Measurements from ENCODE around the gene RSRC1.

DNA sequence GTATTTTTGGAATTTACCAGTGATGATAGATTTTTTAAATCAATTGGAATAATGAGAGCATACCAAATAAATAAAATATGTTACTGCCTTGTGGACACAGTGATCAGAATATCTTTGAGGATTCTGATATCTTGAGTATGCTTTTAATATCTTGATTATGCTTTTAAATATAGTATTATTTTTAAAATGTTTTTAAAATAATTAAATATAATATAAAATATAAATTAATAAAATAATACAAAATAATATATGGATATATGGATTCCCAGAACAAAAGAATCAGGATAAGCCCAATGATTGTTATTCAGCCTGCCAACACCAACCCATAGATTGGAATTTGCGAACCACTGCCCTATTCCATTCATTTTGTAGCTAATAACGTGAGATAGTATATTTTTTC lies 369.2 kb downstream of the RSRC1 start:
- TF ChIP-seq, protein P1, sequence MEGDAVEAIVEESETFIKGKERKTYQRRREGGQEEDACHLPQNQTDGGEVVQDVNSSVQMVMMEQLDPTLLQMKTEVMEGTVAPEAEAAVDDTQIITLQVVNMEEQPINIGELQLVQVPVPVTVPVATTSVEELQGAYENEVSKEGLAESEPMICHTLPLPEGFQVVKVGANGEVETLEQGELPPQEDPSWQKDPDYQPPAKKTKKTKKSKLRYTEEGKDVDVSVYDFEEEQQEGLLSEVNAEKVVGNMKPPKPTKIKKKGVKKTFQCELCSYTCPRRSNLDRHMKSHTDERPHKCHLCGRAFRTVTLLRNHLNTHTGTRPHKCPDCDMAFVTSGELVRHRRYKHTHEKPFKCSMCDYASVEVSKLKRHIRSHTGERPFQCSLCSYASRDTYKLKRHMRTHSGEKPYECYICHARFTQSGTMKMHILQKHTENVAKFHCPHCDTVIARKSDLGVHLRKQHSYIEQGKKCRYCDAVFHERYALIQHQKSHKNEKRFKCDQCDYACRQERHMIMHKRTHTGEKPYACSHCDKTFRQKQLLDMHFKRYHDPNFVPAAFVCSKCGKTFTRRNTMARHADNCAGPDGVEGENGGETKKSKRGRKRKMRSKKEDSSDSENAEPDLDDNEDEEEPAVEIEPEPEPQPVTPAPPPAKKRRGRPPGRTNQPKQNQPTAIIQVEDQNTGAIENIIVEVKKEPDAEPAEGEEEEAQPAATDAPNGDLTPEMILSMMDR (IDR thresholded peaks at IDR 0.05; ENCODE audit: borderline replicate concordance, extremely low read depth, low read length, poor library complexity, severe bottlenecking) = no peak
- no peak for TF ChIP-seq EZH2 (IDR thresholded peaks at IDR 0.05; ENCODE audit: borderline replicate concordance, low read depth, low read length, severe bottlenecking)
